ENCODE measurements around the gene UQCC5.

The UQCC5 gene

GRCh38 chr3:52514576-52514975 is 21.8 kb upstream of the UQCC5 start:
- no peak overlapping the region for H2AFZ ChIP-seq
- H3K9me3 ChIP-seq (ENCODE audit: control insufficient read depth, low read length): no peaks in the 10 kb centered on the region
- H3K79me2 ChIP-seq: no peaks in the 10 kb centered on the region
- TF ChIP-seq CTCF (IDR thresholded peaks at IDR 0.05): no peak
- H3K9ac ChIP-seq: no peak overlapping the region
- H3K4me3 ChIP-seq (ENCODE audit: low read depth, low read length): no peak overlapping the region
- H3K4me1 ChIP-seq: no peaks in the 10 kb centered on the region
- H3K4me2 ChIP-seq (ENCODE audit: low read length): no peak overlapping the region
- H3K27ac ChIP-seq: no peak overlapping the region
- H3K27me3 ChIP-seq (ENCODE audit: control insufficient read depth, insufficient read depth, low read length): no peaks in the 10 kb centered on the region
- no peaks in the 10 kb centered on the region for H3K36me3 ChIP-seq (ENCODE audit: control insufficient read depth, insufficient read depth, low read length)

GRCh38 chr3:52515192-52515591 is 21.2 kb upstream of the UQCC5 start:
- Histone ChIP-seq H3K36me3 (ENCODE audit: control insufficient read depth, insufficient read depth, low read length) (no peaks in the 10 kb centered on the region), H3K27ac (no peak overlapping the region), H2AFZ (no peak overlapping the region), H3K4me3 (ENCODE audit: low read depth, low read length) (no peak overlapping the region), H3K4me1 (no peaks in the 10 kb centered on the region), H3K79me2 (no peaks in the 10 kb centered on the region), H3K4me2 (ENCODE audit: low read length) (no peak overlapping the region), H3K9ac (no peak overlapping the region), H3K27me3 (ENCODE audit: control insufficient read depth, insufficient read depth, low read length) (no peaks in the 10 kb centered on the region), H3K9me3 (ENCODE audit: control insufficient read depth, low read length) (no peaks in the 10 kb centered on the region)
- no peak for TF ChIP-seq CTCF (IDR thresholded peaks at IDR 0.05)

GRCh38 chr3:52516509-52517195 is 19.8 kb upstream of the UQCC5 start:
- Histone ChIP-seq H3K79me2 (no peaks in the 10 kb centered on the region), H2AFZ (no peak overlapping the region), H3K27me3 (ENCODE audit: control insufficient read depth, insufficient read depth, low read length) (no peaks in the 10 kb centered on the region), H3K9me3 (ENCODE audit: control insufficient read depth, low read length) (no peaks in the 10 kb centered on the region), H3K27ac (no peak overlapping the region), H3K4me3 (ENCODE audit: low read depth, low read length) (no peak overlapping the region), H3K4me1 (no peaks in the 10 kb centered on the region), H3K4me2 (ENCODE audit: low read length) (no peak overlapping the region), H3K36me3 (ENCODE audit: control insufficient read depth, insufficient read depth, low read length) (no peaks in the 10 kb centered on the region), H3K9ac (no peak overlapping the region)
- no peak for TF ChIP-seq CTCF (IDR thresholded peaks at IDR 0.05)

- no peak for TF ChIP-seq CTCF (IDR thresholded peaks at IDR 0.05)
- Histone ChIP-seq H3K36me3 (ENCODE audit: control insufficient read depth, insufficient read depth, low read length) (no peaks in the 10 kb centered on the region), H3K4me1 (no peaks in the 10 kb centered on the region), H3K4me2 (ENCODE audit: low read length) (no peak overlapping the region), H3K79me2 (no peaks in the 10 kb centered on the region), H3K9ac (no peak overlapping the region), H3K27me3 (ENCODE audit: control insufficient read depth, insufficient read depth, low read length) (no peaks in the 10 kb centered on the region), H3K9me3 (ENCODE audit: control insufficient read depth, low read length) (no peaks in the 10 kb centered on the region), H2AFZ (no peak overlapping the region), H3K4me3 (ENCODE audit: low read depth, low read length) (no peak overlapping the region), H3K27ac (no peak overlapping the region)
Observed at GRCh38 chr3:52517796-52518722, 18.3 kb upstream of the UQCC5 start.
